Measurements from ENCODE around the gene MTMR4. TPM values are rescaled to one million over a fixed set of nuclear protein-coding genes. Genes with fewer than 3 reads are reported as not detected.

The MTMR4 gene
- total RNA-seq, 4 donors from 2014 or later, result 35.4 to 73.7 (median 39.1) TPM

DNA sequence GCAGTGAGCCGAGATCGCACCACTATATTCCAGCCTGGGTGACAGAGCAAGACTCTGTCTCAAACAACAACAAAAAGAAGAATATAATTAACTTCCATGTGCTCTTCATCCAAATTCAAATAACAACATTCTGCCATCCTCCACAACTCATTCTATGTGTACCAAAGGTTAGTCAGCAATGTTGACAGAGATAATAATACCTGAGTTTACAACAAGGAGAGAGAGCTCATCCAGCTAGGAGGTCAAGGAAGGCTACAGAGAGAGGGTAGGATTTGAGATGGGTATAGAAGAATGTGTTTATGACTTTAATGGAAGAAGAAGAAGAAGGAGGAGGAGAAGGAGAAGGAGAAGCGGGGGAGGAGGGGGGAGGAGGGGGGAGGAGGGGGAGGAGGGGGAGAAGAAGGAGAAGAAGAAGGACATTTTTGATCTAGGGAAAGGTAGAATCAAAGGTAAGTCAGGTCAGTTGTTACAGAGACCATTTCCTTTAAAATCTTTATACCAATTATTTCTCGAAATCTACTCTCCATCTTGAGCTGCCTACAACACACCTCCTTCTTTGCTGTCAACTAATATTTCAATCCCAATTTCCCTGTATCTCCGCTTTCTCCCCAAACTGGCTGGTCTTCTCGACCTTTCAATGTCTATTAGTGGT lies 16.1 kb downstream of the MTMR4 start:
- H3K4me1 ChIP-seq, result no peaks in the 10 kb centered on the region
- no peak overlapping the region for H3K4me3 ChIP-seq
- no peak for TF ChIP-seq EP300 (IDR thresholded peaks at IDR 0.05)
- TF ChIP-seq POLR2A (IDR thresholded peaks at IDR 0.05), result no peak
- no peak for TF ChIP-seq CTCF (IDR thresholded peaks at IDR 0.05)
- no peaks in the 10 kb centered on the region for H3K27me3 ChIP-seq
- H3K27ac ChIP-seq, result no peak overlapping the region
- H3K36me3 ChIP-seq, result peaks cover 3 to 96% (median 39%) of the 10 kb centered on the region in 3 donors
- WGBS, 2 donors, result 91 to 92% methylated on average over 6 of the region's 6 CpGs
- H3K9me3 ChIP-seq, result no peaks in the 10 kb centered on the region
- no peak for DNase-seq (ENCODE audit: low spot score in 2 of 2)

DNA sequence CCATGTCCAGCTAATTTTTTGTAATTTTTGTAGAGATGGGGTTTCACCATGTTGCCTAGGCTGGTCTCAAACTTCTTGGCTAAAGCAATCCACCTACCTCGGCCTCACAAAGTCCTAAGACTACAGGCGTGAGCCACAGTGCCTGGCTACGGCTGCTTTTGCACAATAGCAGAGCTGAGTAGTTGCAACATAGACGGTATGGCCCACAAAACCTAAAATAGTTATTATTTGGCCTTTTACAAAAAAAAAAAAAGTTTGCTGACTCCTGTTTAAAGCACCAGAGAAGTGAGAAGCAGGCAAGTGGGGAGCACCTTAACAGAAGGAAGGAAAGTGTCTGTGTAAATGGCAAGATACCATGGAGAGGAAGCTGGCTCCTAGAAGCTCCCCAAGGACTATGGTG lies 20.9 kb downstream of the MTMR4 start:
- no peak for DNase-seq (ENCODE audit: low spot score in 2 of 2)
- no peak overlapping the region for H3K4me3 ChIP-seq
- H3K27ac ChIP-seq, result no peak overlapping the region
- peaks cover 5 to 97% (median 39%) of the 10 kb centered on the region in 3 donors for H3K36me3 ChIP-seq
- no peaks in the 10 kb centered on the region for H3K9me3 ChIP-seq
- no peaks in the 10 kb centered on the region for H3K27me3 ChIP-seq
- 83 to 94% methylated on average over 4 of the region's 4 CpGs for WGBS, 2 donors
- H3K4me1 ChIP-seq, result peaks cover 0 to 14% (median 2%) of the 10 kb centered on the region in 4 donors
- TF ChIP-seq CTCF (IDR thresholded peaks at IDR 0.05) (no peak), POLR2A (IDR thresholded peaks at IDR 0.05) (no peak), EP300 (IDR thresholded peaks at IDR 0.05) (no peak)

DNA sequence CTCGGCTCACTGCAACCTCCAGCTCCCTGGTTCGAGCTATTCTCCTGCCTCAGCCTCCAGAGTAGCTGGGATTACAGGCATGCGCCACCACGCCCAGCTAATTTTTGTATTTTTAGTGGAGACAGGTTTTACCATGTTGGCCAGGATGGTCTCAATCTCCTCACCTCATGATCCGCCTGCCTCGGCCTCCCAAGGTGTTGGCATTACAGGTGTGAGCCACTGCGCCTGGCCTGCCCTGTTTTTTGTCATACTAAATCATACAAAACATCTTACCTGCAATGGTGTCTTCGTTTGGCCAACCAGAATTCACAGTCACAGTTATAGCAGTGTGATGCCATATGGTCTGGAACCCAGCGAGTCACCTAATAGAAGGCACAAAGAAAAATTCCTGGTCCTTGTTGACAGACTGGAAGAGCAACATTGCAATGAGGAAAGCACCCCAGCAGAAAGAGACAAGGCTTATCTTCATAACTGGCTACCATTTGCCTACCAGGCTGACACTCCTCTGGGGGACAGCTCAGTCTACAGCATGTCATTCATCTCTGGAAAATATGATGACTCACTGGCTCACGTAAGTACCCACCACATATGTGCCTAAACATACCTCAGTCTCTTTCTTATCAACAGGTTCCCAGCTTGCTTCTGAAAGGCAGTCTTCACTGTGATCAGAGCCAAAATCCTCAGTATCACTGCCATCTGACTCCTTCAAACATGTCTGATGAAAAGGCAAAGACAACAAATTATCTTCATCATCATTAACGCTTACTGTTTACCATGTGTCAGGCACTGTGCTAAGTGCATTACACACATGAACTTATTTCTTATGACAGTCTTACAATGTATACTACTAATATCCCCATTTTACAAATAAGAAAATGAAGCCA lies 22.0 kb downstream of the MTMR4 start:
- no peak for TF ChIP-seq POLR2A (IDR thresholded peaks at IDR 0.05)
- TF ChIP-seq CTCF (IDR thresholded peaks at IDR 0.05), result no peak
- no peak for TF ChIP-seq EP300 (IDR thresholded peaks at IDR 0.05)
- Histone ChIP-seq H3K27me3 (no peaks in the 10 kb centered on the region), H3K4me1 (peaks cover 0 to 14% (median 2%) of the 10 kb centered on the region in 4 donors), H3K27ac (no peak overlapping the region), H3K36me3 (peaks cover 5 to 98% (median 35%) of the 10 kb centered on the region in 3 donors), H3K4me3 (no peak overlapping the region), H3K9me3 (no peaks in the 10 kb centered on the region)
- DNase-seq (ENCODE audit: low spot score in 2 of 2), result no peak
- 91 to 95% methylated on average over 11 of the region's 11 CpGs for WGBS, 2 donors

DNA sequence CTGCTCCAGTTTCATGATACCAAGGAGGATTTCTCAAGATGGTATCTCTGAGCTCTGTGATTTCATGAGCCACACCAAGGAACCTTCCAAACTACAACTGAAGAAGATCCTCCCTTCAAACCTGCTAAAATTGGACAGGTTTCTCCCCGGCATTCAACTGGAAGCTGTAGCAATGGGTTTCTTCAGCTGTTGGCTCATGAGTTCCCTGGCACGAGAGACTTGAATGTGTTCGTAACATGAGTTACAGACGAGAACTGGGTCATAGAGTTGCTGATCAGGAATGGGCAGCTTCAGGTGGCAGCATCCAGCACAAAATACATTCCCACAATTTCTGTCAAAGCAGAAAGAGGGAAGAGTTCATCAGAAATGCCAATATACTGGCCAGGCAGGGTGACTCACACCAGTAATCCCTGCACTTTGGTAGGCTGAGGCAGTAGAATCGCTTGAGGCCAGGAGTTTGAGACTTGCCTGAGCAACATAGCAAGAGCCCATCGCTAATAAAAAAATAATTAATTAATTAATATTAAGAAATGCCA lies 22.9 kb downstream of the MTMR4 start:
- DNase-seq (ENCODE audit: low spot score in 2 of 2), result no peak
- TF ChIP-seq EP300 (IDR thresholded peaks at IDR 0.05) (no peak), POLR2A (IDR thresholded peaks at IDR 0.05) (no peak), CTCF (IDR thresholded peaks at IDR 0.05) (no peak)
- Histone ChIP-seq H3K4me3 (no peak overlapping the region), H3K9me3 (no peaks in the 10 kb centered on the region), H3K27ac (no peak overlapping the region), H3K27me3 (no peaks in the 10 kb centered on the region), H3K36me3 (peaks cover 5 to 95% (median 35%) of the 10 kb centered on the region in 3 donors), H3K4me1 (peaks cover 0 to 14% (median 2%) of the 10 kb centered on the region in 4 donors)
- WGBS, 2 donors, result 93 to 94% methylated on average over 6 of the region's 6 CpGs

All from tibial nerve (tissue), 4 donors.